ENCODE measurements around the gene DYNC1H1.

DYNC1H1 gene

GRCh38 chr14:101922866-101923265 is 41.5 kb upstream of the DYNC1H1 start:
- Histone ChIP-seq H3K27me3 (replicated peaks in 2 of 5; ENCODE audit: control insufficient read depth in 4 of 5, insufficient read depth in 5 of 5, low read length in 4 of 5) (no peaks in the 10 kb centered on the region), H3K36me3 (ENCODE audit: control insufficient read depth in 4 of 4, insufficient read depth in 4 of 4, low read length in 3 of 4) (peaks cover 0 to 24% (median 5%) of the 10 kb centered on the region in 4 experiments), H3K4me1 (ENCODE audit: control extremely low read depth in 1 of 4, control insufficient read depth in 4 of 4, insufficient read depth in 4 of 4, low read length in 3 of 4) (no peaks in the 10 kb centered on the region), H3K4me3 (ENCODE audit: control insufficient read depth in 1 of 7, extremely low read depth in 1 of 7, insufficient read depth in 4 of 7, low read depth in 2 of 7, low read length in 6 of 7) (no peak overlapping the region), H3K9me3 (ENCODE audit: control extremely low read depth in 1 of 5, control insufficient read depth in 4 of 5, insufficient read depth in 2 of 5, low read depth in 1 of 5, low read length in 4 of 5) (no peaks in the 10 kb centered on the region), H3K27ac (ENCODE audit: insufficient read depth in 1 of 2, low read depth in 1 of 2, low read length in 2 of 2, poor library complexity in 1 of 2, severe bottlenecking in 2 of 2) (no peak overlapping the region)
- no peak for DNase-seq
- WGBS (ENCODE audit: insufficient coverage): 86% methylated on average over 7 of the region's 7 CpGs
- CTCF ChIA-PET: no interaction called here
- POLR2A ChIA-PET: no interaction called here

- ChIA-PET POLR2A (no interaction called here), CTCF (no interaction called here)
- no peaks in the 10 kb centered on the region for H3K9me3 ChIP-seq (ENCODE audit: control extremely low read depth in 1 of 5, control insufficient read depth in 4 of 5, insufficient read depth in 2 of 5, low read depth in 1 of 5, low read length in 4 of 5)
- H3K4me3 ChIP-seq (ENCODE audit: control insufficient read depth in 1 of 7, extremely low read depth in 1 of 7, insufficient read depth in 4 of 7, low read depth in 2 of 7, low read length in 6 of 7): no peak overlapping the region
- no peak overlapping the region for H3K27ac ChIP-seq (ENCODE audit: insufficient read depth in 1 of 2, low read depth in 1 of 2, low read length in 2 of 2, poor library complexity in 1 of 2, severe bottlenecking in 2 of 2)
- no peak for DNase-seq
- WGBS (ENCODE audit: insufficient coverage): 98% methylated on average over 23 of the region's 33 CpGs
- no peaks in the 10 kb centered on the region for H3K4me1 ChIP-seq (ENCODE audit: control extremely low read depth in 1 of 4, control insufficient read depth in 4 of 4, insufficient read depth in 4 of 4, low read length in 3 of 4)
- H3K27me3 ChIP-seq (replicated peaks in 2 of 5; ENCODE audit: control insufficient read depth in 4 of 5, insufficient read depth in 5 of 5, low read length in 4 of 5): no peaks in the 10 kb centered on the region
- H3K36me3 ChIP-seq (ENCODE audit: control insufficient read depth in 4 of 4, insufficient read depth in 4 of 4, low read length in 3 of 4): peaks cover 0 to 27% (median 8%) of the 10 kb centered on the region in 4 experiments
Observed at GRCh38 chr14:101925152-101925551, 39.2 kb upstream of the DYNC1H1 start.

- Histone ChIP-seq H3K27ac (ENCODE audit: insufficient read depth in 1 of 2, low read depth in 1 of 2, low read length in 2 of 2, poor library complexity in 1 of 2, severe bottlenecking in 2 of 2) (no peak overlapping the region), H3K9me3 (ENCODE audit: control extremely low read depth in 1 of 5, control insufficient read depth in 4 of 5, insufficient read depth in 2 of 5, low read depth in 1 of 5, low read length in 4 of 5) (no peaks in the 10 kb centered on the region), H3K4me1 (ENCODE audit: control extremely low read depth in 1 of 4, control insufficient read depth in 4 of 4, insufficient read depth in 4 of 4, low read length in 3 of 4) (no peaks in the 10 kb centered on the region), H3K36me3 (ENCODE audit: control insufficient read depth in 4 of 4, insufficient read depth in 4 of 4, low read length in 3 of 4) (peaks cover 0 to 27% (median 7%) of the 10 kb centered on the region in 4 experiments), H3K4me3 (ENCODE audit: control insufficient read depth in 1 of 7, extremely low read depth in 1 of 7, insufficient read depth in 4 of 7, low read depth in 2 of 7, low read length in 6 of 7) (no peak overlapping the region), H3K27me3 (replicated peaks in 2 of 5; ENCODE audit: control insufficient read depth in 4 of 5, insufficient read depth in 5 of 5, low read length in 4 of 5) (no peaks in the 10 kb centered on the region)
- CTCF ChIA-PET: interaction anchor here (1.4 kb wide), 1 partner anchor 11 kb away, joined by 3 read pairs; no protein-coding TSS in a partner anchor
- DNase-seq: no peak
- POLR2A ChIA-PET: no interaction called here
- WGBS (ENCODE audit: insufficient coverage): 100% methylated on average over 5 of the region's 8 CpGs
Observed at GRCh38 chr14:101926085-101926484, 38.3 kb upstream of the DYNC1H1 start.

GRCh38 chr14:101926620-101927019 is 37.8 kb upstream of the DYNC1H1 start:
- Histone ChIP-seq H3K27ac (ENCODE audit: insufficient read depth in 1 of 2, low read depth in 1 of 2, low read length in 2 of 2, poor library complexity in 1 of 2, severe bottlenecking in 2 of 2) (no peak overlapping the region), H3K4me1 (ENCODE audit: control extremely low read depth in 1 of 4, control insufficient read depth in 4 of 4, insufficient read depth in 4 of 4, low read length in 3 of 4) (no peaks in the 10 kb centered on the region), H3K4me3 (ENCODE audit: control insufficient read depth in 1 of 7, extremely low read depth in 1 of 7, insufficient read depth in 4 of 7, low read depth in 2 of 7, low read length in 6 of 7) (no peak overlapping the region), H3K36me3 (ENCODE audit: control insufficient read depth in 4 of 4, insufficient read depth in 4 of 4, low read length in 3 of 4) (peaks cover 0 to 27% (median 7%) of the 10 kb centered on the region in 4 experiments), H3K27me3 (replicated peaks in 2 of 5; ENCODE audit: control insufficient read depth in 4 of 5, insufficient read depth in 5 of 5, low read length in 4 of 5) (no peaks in the 10 kb centered on the region), H3K9me3 (ENCODE audit: control extremely low read depth in 1 of 5, control insufficient read depth in 4 of 5, insufficient read depth in 2 of 5, low read depth in 1 of 5, low read length in 4 of 5) (no peaks in the 10 kb centered on the region)
- CTCF ChIA-PET: interaction anchor here (1.4 kb wide), 1 partner anchor 11 kb away, joined by 3 read pairs; no protein-coding TSS in a partner anchor
- WGBS (ENCODE audit: insufficient coverage): 100% methylated on average over 2 of the region's 5 CpGs
- POLR2A ChIA-PET: no interaction called here
- DNase-seq: no peak

GRCh38 chr14:101927859-101928258 is 36.5 kb upstream of the DYNC1H1 start:
- no peaks in the 10 kb centered on the region for H3K9me3 ChIP-seq (ENCODE audit: control extremely low read depth in 1 of 5, control insufficient read depth in 4 of 5, insufficient read depth in 2 of 5, low read depth in 1 of 5, low read length in 4 of 5)
- H3K4me1 ChIP-seq (ENCODE audit: control extremely low read depth in 1 of 4, control insufficient read depth in 4 of 4, insufficient read depth in 4 of 4, low read length in 3 of 4): no peaks in the 10 kb centered on the region
- no peak overlapping the region for H3K27ac ChIP-seq (ENCODE audit: insufficient read depth in 1 of 2, low read depth in 1 of 2, low read length in 2 of 2, poor library complexity in 1 of 2, severe bottlenecking in 2 of 2)
- DNase-seq: no peak
- ChIA-PET POLR2A (no interaction called here), CTCF (no interaction called here)
- no peak overlapping the region for H3K4me3 ChIP-seq (ENCODE audit: control insufficient read depth in 1 of 7, extremely low read depth in 1 of 7, insufficient read depth in 4 of 7, low read depth in 2 of 7, low read length in 6 of 7)
- H3K27me3 ChIP-seq (replicated peaks in 2 of 5; ENCODE audit: control insufficient read depth in 4 of 5, insufficient read depth in 5 of 5, low read length in 4 of 5): no peaks in the 10 kb centered on the region
- peaks cover 0 to 23% (median 6%) of the 10 kb centered on the region in 4 experiments for H3K36me3 ChIP-seq (ENCODE audit: control insufficient read depth in 4 of 4, insufficient read depth in 4 of 4, low read length in 3 of 4)
- WGBS (ENCODE audit: insufficient coverage): 89% methylated on average over 7 of the region's 10 CpGs

- ChIA-PET POLR2A (no interaction called here), CTCF (interaction anchor here (1.1 to 2.0 kb wide), 2 partner anchors 12 to 157 kb away, joined by 3 to 4 read pairs; no protein-coding TSS in a partner anchor)
- WGBS (ENCODE audit: insufficient coverage): 97% methylated on average over 22 of the region's 24 CpGs
- H3K27me3 ChIP-seq (replicated peaks in 2 of 5; ENCODE audit: control insufficient read depth in 4 of 5, insufficient read depth in 5 of 5, low read length in 4 of 5): no peaks in the 10 kb centered on the region
- no peak overlapping the region for H3K27ac ChIP-seq (ENCODE audit: insufficient read depth in 1 of 2, low read depth in 1 of 2, low read length in 2 of 2, poor library complexity in 1 of 2, severe bottlenecking in 2 of 2)
- no peaks in the 10 kb centered on the region for H3K9me3 ChIP-seq (ENCODE audit: control extremely low read depth in 1 of 5, control insufficient read depth in 4 of 5, insufficient read depth in 2 of 5, low read depth in 1 of 5, low read length in 4 of 5)
- DNase-seq: no peak
- H3K4me1 ChIP-seq (ENCODE audit: control extremely low read depth in 1 of 4, control insufficient read depth in 4 of 4, insufficient read depth in 4 of 4, low read length in 3 of 4): no peaks in the 10 kb centered on the region
- H3K36me3 ChIP-seq (ENCODE audit: control insufficient read depth in 4 of 4, insufficient read depth in 4 of 4, low read length in 3 of 4): peaks cover 0 to 17% (median 5%) of the 10 kb centered on the region in 4 experiments
- no peak overlapping the region for H3K4me3 ChIP-seq (ENCODE audit: control insufficient read depth in 1 of 7, extremely low read depth in 1 of 7, insufficient read depth in 4 of 7, low read depth in 2 of 7, low read length in 6 of 7)
Observed at GRCh38 chr14:101928415-101928841, 35.9 kb upstream of the DYNC1H1 start.

GRCh38 chr14:101929096-101929495 is 35.3 kb upstream of the DYNC1H1 start:
- ChIA-PET POLR2A (no interaction called here), CTCF (interaction anchor here (1.1 to 2.0 kb wide), 2 partner anchors 12 to 158 kb away, joined by 3 to 4 read pairs; no protein-coding TSS in a partner anchor)
- H3K4me3 ChIP-seq (ENCODE audit: control insufficient read depth in 1 of 7, extremely low read depth in 1 of 7, insufficient read depth in 4 of 7, low read depth in 2 of 7, low read length in 6 of 7): no peak overlapping the region
- H3K27ac ChIP-seq (ENCODE audit: insufficient read depth in 1 of 2, low read depth in 1 of 2, low read length in 2 of 2, poor library complexity in 1 of 2, severe bottlenecking in 2 of 2): no peak overlapping the region
- no peaks in the 10 kb centered on the region for H3K9me3 ChIP-seq (ENCODE audit: control extremely low read depth in 1 of 5, control insufficient read depth in 4 of 5, insufficient read depth in 2 of 5, low read depth in 1 of 5, low read length in 4 of 5)
- H3K36me3 ChIP-seq (ENCODE audit: control insufficient read depth in 4 of 4, insufficient read depth in 4 of 4, low read length in 3 of 4): peaks cover 0 to 17% (median 5%) of the 10 kb centered on the region in 4 experiments
- 98% methylated on average over 9 of the region's 10 CpGs for WGBS (ENCODE audit: insufficient coverage)
- DNase-seq: no peak
- H3K27me3 ChIP-seq (replicated peaks in 2 of 5; ENCODE audit: control insufficient read depth in 4 of 5, insufficient read depth in 5 of 5, low read length in 4 of 5): no peaks in the 10 kb centered on the region
- H3K4me1 ChIP-seq (ENCODE audit: control extremely low read depth in 1 of 4, control insufficient read depth in 4 of 4, insufficient read depth in 4 of 4, low read length in 3 of 4): no peaks in the 10 kb centered on the region

Measured in common myeloid progenitor, CD34-positive (primary cell).